Activated naive CD4-positive, alpha-beta T cell treated with anti-CD3 and anti-CD28 coated beads, Interleukin-2, amount 50 U/mL, for 16 hours (primary cell): Measurements from ENCODE around the gene DROSHA.

Experiments
- DNase-seq: peaks from one replicate; pipeline ENCODE4 v3.0.0-alpha.2; 2020

Gene DROSHA

DNA sequence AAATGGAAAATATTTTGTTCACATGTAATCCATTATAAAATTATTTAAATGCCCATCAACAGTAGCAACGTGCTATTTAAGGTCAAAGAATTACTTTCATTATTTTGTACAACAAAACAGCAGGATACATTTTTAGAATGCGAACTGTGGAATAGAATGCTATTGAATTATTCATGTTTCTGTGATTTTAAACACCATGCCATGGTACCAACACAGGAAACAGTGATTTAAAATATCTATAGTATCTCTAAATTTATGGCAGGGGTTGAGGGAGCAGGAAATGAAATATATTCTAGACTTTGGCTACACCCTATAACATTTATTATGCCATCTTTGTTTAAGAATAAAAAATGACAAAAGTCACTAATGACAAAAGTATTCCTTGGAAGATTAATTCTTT lies 62.4 kb downstream of the DROSHA start:
- DNase-seq: no peak

DNA sequence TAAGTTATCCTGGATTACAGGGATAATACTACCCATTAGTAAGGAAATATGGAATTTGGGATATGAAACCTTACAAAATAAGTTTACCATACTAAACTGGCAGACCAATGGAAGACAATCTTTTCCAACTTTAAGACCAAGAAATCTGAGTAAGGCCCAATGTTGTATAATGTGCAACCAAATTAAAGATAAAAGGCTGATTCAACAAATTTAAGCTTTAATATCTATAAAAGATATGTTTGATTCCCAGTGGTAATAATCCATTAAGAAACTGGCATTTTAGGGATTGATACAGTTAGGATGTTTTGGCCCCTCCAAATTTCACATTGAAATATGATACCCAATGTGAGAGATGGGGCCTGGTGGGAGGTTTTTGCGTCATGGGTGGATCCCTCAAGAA lies 66.6 kb downstream of the DROSHA start:
- DNase-seq: no peak

DNA sequence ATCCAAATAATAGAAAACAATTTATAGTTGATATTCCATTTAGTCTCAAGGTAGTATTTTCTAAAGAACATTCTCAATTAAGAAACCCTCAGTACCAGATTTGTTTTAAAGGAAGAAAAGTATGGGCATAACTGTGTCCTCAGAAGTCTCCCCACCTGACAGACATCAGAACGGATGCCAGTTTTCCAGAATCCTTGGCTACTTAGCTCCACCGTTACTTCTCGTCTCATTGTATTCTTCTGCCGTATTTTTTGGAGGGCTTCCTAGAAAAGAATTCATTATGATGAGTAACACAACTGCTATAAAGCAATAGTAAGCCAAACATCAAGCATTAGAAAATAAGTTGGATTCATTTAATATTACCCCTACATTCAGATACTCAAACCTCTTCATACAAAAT lies 67.8 kb downstream of the DROSHA start:
- no peak for DNase-seq

DNA sequence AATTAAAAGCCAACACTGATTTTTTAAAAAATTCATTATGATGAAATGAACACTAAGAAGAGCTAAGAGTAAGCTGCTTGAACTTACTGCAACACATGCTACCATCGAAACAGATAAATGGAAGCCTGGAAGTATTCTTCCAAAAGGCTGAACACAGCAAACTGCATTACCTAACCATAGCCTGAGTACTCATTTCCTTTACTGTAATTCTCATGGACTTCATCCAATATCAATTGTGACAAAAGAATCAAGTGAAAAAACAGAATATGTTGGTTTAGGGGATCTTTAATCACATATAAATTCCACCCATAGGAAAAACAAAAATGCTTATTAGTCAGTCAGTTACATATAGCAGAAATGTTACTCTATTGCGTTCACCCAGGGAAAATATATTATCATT lies 68.5 kb downstream of the DROSHA start:
- no peak for DNase-seq

DNA sequence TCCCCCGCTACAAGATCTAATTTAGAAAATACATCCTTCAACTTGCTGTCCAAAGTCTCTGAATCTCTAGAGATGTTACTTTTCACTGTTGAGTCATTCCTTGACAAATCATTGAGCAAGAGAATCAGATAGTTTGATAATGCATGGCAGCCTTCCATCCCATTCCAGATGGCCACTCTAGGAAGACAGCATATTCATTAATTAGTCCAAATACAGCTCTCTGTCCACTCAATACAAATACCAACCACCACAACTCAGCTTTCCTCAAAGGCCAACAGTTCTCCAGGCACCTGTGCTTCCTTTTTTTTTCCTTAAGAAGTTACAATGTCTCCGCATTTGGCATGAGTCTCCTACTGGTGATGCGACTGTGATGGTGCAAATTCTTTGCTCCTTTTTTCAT lies 72.3 kb downstream of the DROSHA start:
- DNase-seq: no peak

DNA sequence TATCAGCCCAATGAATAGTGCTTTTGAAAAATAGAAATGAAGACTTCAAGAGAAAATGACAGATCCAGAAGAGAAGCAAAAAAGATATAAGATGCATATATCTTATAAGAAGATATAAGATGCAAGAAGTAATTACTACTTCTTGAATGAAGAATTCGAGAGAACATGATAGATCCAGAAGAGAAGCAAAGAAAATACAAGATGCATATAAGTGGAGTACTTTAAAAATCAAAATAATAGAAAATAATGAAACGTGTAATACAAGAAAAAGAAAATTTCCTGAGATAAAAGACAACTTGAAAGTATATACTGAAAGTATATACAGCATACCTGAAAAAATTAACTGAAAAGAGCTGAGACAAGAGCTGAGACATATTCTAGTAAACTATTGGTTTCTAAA lies 76.7 kb downstream of the DROSHA start:
- no peak for DNase-seq

DNA sequence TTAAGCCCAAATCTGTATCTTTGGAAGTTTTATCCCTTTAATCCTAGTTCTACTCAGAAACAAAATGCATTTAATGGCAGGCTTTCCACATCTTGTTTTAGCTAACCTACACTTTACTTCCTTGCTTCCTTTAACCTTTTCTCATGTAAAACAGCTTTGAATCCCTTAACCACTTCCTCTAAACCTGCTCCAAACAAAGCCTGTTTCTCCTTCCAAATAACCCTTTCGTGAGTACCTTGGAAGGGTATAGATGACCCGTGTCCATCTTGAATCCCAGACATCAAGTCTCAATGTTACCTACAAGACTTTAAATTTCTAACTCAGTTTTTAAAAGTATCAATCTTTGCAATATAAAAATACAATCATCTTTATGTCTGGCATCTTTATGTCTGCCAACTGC lies 78.4 kb downstream of the DROSHA start:
- no peak for DNase-seq

DNA sequence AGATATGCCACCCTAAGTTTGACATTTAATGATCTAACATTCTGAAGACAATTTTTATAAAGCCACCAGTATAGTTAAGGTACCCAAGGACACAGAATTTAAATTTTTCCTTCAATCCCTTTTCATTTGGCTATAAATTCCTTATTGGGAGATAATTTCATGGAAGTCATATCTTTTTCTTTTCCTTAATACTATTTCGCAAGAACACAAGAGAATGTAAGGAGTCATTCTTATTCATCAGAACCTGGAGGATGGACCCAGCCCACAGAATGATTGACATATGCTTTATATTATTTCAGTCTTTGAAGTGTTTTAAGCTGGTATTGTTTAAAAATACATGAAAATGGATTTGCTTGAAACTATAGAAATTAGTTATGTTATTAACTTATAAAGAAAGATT lies 79.6 kb downstream of the DROSHA start:
- DNase-seq: no peak

DNA sequence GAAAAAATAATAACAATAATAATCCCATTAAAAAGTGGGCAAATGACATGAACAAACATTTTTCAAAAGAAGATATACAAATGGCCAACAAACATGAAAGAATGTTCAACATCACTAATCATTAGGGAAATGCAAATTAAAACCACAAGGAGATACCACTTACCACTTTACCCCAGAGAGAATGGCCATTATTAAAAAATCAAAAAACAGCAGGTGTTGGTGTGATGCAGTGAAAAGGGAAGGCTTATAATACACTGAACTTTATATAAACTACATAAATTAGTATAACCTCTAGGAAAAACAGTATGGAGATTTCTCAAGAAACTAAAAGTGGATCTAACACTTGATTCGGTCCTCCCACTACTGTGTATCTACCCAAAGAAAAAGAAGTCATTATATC lies 81.9 kb downstream of the DROSHA start:
- no peak for DNase-seq

DNA sequence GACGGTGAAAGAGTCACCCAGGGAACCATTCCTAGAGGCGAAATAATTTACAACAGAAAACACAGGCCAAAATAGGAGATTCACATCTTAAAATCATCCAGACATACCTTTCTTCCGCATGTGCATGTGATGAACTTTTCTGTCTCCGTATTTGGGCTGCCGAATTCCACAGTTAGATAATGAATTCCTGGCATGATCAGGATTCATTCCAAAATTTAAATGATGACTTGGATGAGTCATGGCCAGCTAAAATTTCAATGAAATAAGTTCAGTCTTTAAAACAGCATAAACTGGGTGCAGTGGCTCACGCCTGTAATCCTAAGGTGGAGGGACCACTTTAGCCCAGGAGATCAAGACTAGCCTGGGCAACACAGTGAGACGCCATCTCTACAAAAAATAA lies 82.7 kb downstream of the DROSHA start:
- DNase-seq: no peak

DNA sequence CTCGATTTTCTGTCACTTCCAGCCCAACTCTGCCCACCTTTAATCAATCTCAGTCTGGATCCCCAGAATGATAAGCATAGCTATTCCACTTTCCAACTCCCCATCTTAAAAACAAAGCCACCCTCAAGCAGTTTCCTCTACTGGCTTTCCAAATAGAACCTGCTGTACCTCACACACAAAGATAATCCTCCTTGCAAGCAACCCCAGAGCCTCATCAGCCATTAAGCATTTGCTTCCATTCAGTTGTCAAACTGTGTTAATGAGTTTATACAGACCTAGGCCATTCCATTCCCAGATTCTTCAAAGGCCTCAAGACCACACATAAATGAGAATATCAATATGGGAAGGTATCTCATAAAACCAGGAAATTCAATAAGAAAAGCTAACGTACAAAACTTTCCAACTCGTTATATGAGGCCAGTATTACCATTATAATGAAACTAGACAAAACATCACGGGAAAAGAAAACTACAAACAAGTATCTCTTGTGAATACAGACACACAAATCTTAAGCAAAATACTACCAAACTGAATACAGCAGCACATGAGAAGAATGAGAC lies 86.8 kb downstream of the DROSHA start:
- DNase-seq: no peak

DNA sequence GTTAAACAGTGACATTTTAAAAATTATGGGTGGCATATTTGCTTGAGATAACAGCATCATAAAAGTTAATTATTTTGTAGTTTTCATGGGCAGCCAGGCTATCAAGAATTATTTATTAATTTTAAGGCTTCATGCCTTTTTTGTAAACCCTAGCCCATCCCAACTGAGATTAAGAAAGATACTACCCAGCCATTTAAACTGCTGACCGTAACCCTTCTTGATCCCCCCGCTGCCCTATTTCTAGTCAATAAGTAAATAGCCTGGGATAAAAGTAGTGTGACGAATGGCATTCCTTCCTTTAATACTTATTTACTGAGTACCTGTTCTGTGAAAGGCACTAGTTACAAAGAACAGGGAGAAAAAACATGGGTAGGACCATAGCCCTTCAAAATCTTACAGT lies 88.3 kb downstream of the DROSHA start:
- no peak for DNase-seq

DNA sequence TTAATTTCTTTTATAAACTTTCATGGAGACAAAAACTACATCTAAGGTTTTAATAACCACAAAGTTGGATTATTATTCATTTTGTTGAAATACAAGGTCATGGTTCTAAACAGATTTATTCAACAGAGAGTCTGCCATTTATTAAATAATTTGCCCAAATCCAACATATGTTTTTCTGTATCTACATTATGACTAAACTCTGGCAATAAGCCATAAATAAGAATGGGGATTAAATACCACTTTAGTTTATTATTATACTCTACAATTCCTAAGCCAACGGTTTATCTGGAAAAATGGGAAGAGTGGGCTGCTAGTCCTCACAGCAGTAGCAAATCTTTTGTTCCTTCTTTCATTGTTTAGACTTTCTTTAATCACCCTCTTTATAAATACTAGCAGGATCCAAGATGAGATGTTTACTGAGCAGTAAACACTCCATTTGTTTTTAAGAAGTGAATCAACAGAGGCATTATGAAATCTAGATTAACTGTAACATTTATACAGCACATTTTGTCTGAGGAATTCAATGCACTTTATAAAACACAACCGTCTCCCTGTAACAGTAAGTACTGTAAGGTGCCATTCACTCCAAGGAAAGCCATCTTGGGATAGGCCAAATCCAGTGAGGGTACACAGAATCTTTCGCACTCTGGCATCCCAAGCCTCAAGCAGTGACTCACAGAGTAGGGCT lies 89.7 kb downstream of the DROSHA start:
- no peak for DNase-seq

DNA sequence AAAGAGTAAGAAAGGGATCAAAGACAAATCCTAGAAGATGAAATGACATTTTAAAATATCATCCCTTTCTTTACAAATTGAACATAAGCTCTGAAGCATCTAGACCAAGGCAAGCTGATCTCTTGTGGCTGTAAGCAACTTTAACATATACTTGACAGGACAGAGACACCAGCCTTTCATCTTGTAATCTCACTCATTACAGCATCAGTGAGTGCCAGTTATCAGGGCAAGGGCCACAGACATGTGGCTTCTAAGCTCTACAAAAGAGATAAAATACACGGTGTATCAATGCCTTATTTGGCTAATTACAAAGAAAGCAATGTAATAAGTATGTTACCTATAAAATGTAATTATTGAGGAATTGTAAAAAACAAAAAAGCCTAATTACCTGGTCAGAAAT lies 95.0 kb downstream of the DROSHA start:
- no peak for DNase-seq

DNA sequence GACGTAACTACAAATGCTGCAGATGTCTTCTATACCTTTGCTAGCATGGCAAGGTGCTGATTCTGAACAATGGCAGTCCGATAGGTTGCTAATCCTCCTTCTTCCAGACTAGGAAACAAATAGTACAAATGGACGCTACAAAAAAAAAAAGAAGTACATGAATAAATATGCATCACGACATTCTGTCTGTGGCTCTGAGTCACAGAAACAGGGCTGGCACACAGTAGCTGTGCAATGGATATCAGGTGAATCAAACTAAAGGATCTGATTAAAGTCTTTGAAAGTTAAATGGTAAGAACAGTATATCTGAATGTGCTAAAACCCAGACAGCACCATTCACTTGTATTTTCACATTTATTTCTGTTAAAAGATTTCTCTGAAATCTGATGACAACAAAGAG lies 96.2 kb downstream of the DROSHA start:
- DNase-seq: no peak

DNA sequence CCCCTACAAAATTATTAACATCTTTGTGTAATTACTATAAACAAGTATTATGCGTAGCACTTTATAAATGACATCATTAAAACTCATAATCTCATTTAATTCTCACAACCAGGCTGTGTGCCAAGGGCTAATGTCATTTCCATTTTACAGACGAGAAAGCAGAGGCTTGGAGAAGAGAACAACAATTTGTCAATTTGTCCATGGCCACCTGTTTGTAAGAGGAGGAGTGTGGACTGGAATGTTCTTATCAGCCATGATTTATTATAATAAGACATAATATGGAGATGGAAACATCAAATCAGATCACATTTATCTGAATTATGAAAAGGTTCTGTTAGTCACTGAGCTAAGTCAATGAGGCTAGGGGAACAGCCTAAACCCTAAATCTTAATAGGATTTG lies 97.0 kb downstream of the DROSHA start:
- no peak for DNase-seq

DNA sequence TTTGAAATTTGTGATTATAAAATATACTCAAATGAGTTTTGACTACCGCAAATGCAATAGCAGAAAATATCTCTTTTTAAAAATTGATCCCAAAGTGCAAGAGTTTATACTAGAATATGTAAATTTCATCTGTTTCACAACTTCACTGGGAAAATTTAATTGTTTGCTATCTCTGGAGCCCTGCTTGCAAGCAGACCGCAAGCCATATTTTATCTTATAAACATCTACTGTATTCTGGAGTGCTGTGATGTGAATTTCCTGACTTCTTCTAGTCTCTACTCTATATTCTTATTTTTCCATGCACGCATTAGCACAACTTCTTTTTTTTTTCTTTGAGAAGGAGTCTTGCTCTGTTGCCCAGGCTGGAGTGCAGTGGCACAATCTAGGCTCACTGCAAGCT lies 98.7 kb downstream of the DROSHA start:
- DNase-seq: no peak

DNA sequence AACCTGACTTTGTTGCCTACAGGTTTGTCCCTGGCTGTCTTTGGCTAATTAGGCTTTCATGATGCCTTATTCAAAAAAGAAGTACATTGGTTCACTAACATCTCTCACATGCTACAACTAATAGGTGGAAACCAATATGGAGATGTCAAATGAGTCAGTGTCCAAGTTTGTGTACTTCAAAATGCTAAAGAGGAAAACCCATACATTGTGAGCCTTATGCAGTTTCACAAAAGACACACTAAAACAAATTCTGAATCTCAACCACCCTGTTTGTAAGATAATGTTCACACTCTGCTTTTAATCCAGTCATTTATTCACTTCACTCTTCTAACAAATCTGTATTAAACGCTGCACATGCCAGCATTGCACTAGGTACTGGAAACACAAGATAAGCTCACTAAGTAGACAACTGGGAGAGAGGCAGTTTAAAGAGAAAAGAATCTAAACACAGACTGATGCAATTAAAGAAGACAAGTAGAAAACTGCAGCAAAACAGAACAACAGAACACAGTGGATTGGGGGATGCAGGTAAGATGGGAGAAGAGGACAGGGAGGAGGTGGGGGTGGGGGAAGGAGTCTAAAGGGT lies 104.1 kb downstream of the DROSHA start:
- DNase-seq: no peak

DNA sequence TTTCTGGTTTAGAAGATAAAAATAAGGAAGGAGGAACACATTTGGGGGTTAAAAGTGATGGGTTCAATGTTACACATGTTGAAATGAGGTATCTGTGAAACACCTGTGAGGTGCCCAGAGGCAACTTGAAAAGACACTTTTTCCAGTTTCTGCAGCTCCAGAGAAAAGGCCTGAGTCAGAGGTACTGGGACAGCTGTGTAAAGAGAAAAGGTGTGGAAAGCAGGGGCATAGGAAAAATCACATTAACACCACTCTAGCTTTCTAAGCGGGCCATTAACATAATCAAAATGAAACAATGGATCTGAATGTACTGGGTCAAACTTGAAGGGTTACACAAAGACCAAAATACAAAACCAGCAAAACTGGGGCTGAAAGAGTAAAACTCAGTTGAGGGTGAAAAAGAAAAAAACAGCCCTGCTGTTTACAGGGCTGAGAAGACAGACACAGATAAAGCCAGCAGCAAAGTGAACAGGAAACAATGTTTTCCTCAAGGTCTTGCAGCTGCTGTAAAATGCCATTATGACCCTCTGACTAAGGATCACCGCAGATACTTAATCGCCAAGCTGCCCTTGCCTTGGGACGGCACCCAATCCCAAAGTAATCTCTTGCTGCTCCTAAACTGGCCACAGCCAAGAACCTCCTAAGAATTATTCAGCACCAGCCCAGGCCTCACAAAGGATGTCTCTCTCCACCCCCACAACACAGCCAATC lies 104.7 kb downstream of the DROSHA start:
- DNase-seq: no peak

DNA sequence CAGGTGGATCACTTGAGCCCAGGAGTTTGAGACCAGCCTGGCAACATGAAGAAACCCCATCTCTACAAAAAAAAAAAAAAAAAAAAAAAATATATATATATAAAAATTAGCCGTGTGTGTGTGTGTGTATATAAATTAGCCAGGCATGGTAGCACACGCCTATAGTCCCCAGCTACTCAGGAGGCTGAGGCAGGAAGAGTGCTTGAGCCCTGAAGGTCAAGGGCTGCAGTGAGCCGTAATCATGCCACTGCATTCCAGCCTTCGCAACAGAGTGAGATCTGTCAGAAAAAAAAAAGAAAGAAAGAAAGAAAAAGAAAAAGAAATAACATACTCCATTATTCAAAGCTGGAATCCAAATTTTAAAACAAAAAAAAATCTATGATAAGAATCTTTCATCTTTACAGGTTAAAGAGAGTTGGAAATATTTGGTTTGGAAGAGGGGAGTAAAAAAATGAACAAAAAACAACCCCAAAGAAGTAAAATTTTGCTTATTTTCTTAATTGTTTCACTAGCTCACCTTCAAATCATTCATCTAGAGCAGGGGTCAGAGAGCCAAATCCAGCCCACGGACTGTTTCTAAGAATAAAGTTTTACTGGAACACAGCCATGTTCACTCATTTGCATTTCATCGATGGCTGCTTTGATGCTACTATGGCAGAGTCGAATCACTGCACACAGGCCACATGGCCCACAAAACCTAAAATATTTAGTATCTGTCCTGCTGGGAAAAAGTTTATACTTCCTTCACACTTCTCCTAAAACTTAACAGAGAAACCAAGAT lies 109.9 kb downstream of the DROSHA start:
- DNase-seq: no peak

DNA sequence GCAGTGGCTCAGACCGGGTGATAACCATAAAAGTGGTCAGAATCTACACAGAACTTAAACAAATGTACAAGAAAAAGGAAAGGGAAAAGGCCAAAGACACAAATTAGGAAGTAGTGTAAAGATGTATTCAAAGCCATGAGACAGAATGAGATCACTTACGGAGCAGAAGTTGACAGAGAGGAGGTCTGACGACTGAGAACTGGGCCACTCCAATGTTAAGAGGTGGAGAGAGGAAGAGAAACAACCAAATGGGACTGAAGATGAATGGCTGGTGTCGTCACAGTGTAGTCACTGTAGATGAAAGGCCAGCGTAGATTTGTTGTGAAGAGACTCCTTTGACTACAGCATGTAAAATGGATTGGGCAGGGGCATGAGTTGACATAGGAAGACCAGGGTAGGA lies 114.4 kb downstream of the DROSHA start:
- DNase-seq: no peak

DNA sequence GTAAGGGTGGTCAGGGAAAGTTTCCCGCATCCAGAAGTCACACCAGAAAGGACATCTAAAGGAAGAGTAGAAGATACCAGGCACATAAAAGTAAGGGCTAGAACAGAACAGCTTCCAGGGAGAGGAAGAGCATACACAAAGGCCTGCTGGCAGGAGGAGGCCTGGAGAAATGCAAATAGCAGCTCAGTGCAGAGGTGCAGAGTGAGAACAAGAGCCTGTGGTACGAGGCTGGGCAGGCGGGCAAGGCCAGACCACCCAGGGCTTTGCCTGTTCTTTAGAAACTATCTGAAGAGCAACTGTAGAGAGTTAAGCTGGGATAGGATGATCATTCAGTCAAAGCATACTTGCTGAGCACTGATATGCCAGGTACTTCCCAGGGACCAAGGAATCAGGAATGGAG lies 115.3 kb downstream of the DROSHA start:
- no peak for DNase-seq

DNA sequence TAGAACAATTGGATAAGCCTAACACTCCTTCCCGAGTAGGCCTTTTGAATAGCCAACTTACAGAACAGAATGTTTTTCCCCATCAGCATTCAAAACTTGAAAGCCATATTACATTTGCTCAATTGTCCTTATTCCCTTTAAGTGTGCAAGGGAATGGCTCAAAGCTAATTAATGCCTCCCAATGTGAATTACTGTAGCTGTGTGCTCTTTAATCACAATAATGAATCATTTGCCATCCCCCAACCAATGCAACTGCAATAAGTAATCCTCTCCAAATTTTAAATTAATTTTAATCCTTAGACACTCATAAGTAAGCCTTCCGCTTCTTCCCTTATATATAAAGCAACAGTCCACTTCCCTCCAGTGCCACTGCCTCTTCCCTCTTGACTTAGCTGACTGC lies 115.9 kb downstream of the DROSHA start:
- no peak for DNase-seq
